OCI-M1 (cell line): ENCODE results near the gene CHRNA10.
"Not testable (repeated sequence)": the region's sequence is repeated elsewhere in the genome, so short reads cannot be mapped to it uniquely, and the experiment has no call there.

Experiments used
- DNase-seq: peaks from one replicate; lab custom pipeline; 2025; lab: John Stamatoyannopoulos, UW

CHRNA10 gene

GRCh38 chr11:3665336-3666022 is 5.7 kb downstream of the CHRNA10 start:
- DNase-seq, result peak; percentile 31

- no peak for DNase-seq
These were observed 7.1 kb downstream of the CHRNA10 start for GRCh38 chr11:3664032-3664630.

GRCh38 chr11:3662856-3663255 is 8.3 kb downstream of the CHRNA10 start:
- no peak for DNase-seq

GRCh38 chr11:3660960-3661359 is 10.2 kb downstream of the CHRNA10 start:
- DNase-seq, result no peak

- no peak for DNase-seq
These were observed 11.3 kb downstream of the CHRNA10 start for GRCh38 chr11:3659595-3660515.

GRCh38 chr11:3658252-3658651 is 12.9 kb downstream of the CHRNA10 start:
- no peak for DNase-seq

GRCh38 chr11:3657331-3657730 is 13.9 kb downstream of the CHRNA10 start:
- not testable (repeated sequence) for DNase-seq

- no peak for DNase-seq
These were observed 15.6 kb downstream of the CHRNA10 start for GRCh38 chr11:3655547-3655946.

GRCh38 chr11:3652514-3652913 is 18.7 kb downstream of the CHRNA10 start:
- DNase-seq, result not testable (repeated sequence)

GRCh38 chr11:3649374-3649773 is 21.8 kb downstream of the CHRNA10 start:
- not testable (repeated sequence) for DNase-seq

- DNase-seq, result not testable (repeated sequence)
These were observed 22.3 kb downstream of the CHRNA10 start for GRCh38 chr11:3648843-3649242.

GRCh38 chr11:3645552-3645951 is 25.6 kb downstream of the CHRNA10 start:
- DNase-seq, result no peak

GRCh38 chr11:3644817-3645235 is 26.4 kb downstream of the CHRNA10 start, which contains the start of gene ART1:
TSS of gene ART1 (plus strand) at chr11:3645128. CDS start at chr11:3659214, 14,086 bp downstream.
- DNase-seq, result peak; percentile 48

- DNase-seq, result not testable (repeated sequence)
These were observed 28.1 kb downstream of the CHRNA10 start for GRCh38 chr11:3643102-3643546.

GRCh38 chr11:3642071-3642951 is 28.9 kb downstream of the CHRNA10 start:
- peak; percentile 41 for DNase-seq

GRCh38 chr11:3641701-3642070 is 29.5 kb downstream of the CHRNA10 start, which contains the start of gene ART5:
TSS of gene ART5 (minus strand) at chr11:3641992. CDS start at chr11:3641862, 130 bp downstream.
- no peak for DNase-seq

GRCh38 chr11:3641191-3641590 is 30.0 kb downstream of the CHRNA10 start:
- no peak for DNase-seq

GRCh38 chr11:3639841-3640240 is 31.3 kb downstream of the CHRNA10 start:
- no peak for DNase-seq

GRCh38 chr11:3638513-3638912 is 32.7 kb downstream of the CHRNA10 start:
- DNase-seq, result no peak

- no peak for DNase-seq
These were observed 34.0 kb downstream of the CHRNA10 start for GRCh38 chr11:3637201-3637600.

- no peak for DNase-seq
These were observed 35.4 kb downstream of the CHRNA10 start for GRCh38 chr11:3635641-3636375.
